Spinal cord (tissue), 10 donors: ENCODE data around the gene RRP8. TPM values are rescaled to one million over a fixed set of nuclear protein-coding genes. Genes with fewer than 3 reads are reported as not detected.
A peak's percentile ranks its signal among the peaks of the same experiment; 100 is the strongest.

ENCODE experiments used
- DNase-seq, 6 donors: peaks; one replicate each; pipeline versions ENCODE4 v3.0.0 to v3.0.0-alpha.2; 2013 to 2015; ENCODE audit warnings: low spot score in 6 of 6, low read depth in 4 of 6
- H3K27ac ChIP-seq: one replicate; pipeline ENCODE4 v1.5.1; 2013; ENCODE audit warnings: low read depth, low read length, control low read depth
- H3K27me3 ChIP-seq: one replicate; pipeline ENCODE4 v1.6.1; 2013; ENCODE audit warnings: low read length; ENCODE audit not compliant: control insufficient read depth, insufficient read depth
- H3K36me3 ChIP-seq: one replicate; pipeline ENCODE4 v1.6.1; 2013; ENCODE audit warnings: low read length; ENCODE audit not compliant: control insufficient read depth, insufficient read depth
- H3K4me1 ChIP-seq: one replicate; pipeline ENCODE4 v1.6.1; 2013; ENCODE audit warnings: low read length; ENCODE audit not compliant: control insufficient read depth, insufficient read depth
- H3K4me3 ChIP-seq: one replicate; pipeline ENCODE4 v1.5.1; 2013; ENCODE audit warnings: low read depth, low read length, control low read depth
- H3K9me3 ChIP-seq: one replicate; pipeline ENCODE4 v1.6.1; 2013; ENCODE audit warnings: low read length; ENCODE audit not compliant: control insufficient read depth, insufficient read depth
- WGBS: methylation state at CpG from one replicate; pipeline ENCODE4 v1.1.5; 2013; ENCODE audit warnings: missing lambda C conversion rate; ENCODE audit not compliant: insufficient coverage; 5-methylcytosine and 5-hydroxymethylcytosine counted together
- polyA plus RNA-seq, 2 donors: library from polyadenylated mRNA; unstranded; fragments of 120-200 nt; gene quantifications; one replicate each; pipeline ENCODE4 v1.2.1, GENCODE V29; 2013; ENCODE audit not compliant: insufficient read length in 2 of 2
- total RNA-seq, 2 donors: library from RNA; depleted of rRNA in 1 of 2; stranded (reverse); fragments of 120-200 nt in 1 of 2; fragments of >200 nt in 1 of 2; gene quantifications; one replicate each; pipeline versions ENCODE4 v1.2.3 to v1.2.4, GENCODE V29; 2013 to 2014
- donor health status: healthy.

The RRP8 gene
- total and polyA plus RNA-seq, 4 donors: 11.6 to 24.5 (median 17.0) TPM

GRCh38 chr11:6602096-6602940 is 1.1 kb downstream of the RRP8 start:
- whole genome bisulfite sequencing: 21% methylated on average over 2 of the region's 7 CpGs

GRCh38 chr11:6601041-6601461 is 2.4 kb downstream of the RRP8 start:
- H3K27ac ChIP-seq: no peak overlapping the region

More at GRCh38 chr11:6602096-6602940, 1.1 kb downstream of the RRP8 start:
- H3K4me3 ChIP-seq: peak overlapping the region; percentile 90
- no peaks in the 10 kb centered on the region for H3K27me3 ChIP-seq
- H3K36me3 ChIP-seq: peaks cover 38% of the 10 kb centered on the region
- DNase-seq: no peak
- H3K9me3 ChIP-seq: no peaks in the 10 kb centered on the region
- peaks cover 31% of the 10 kb centered on the region for H3K4me1 ChIP-seq
- H3K27ac ChIP-seq: no peak overlapping the region

GRCh38 chr11:6599881-6600390 is 3.5 kb downstream of the RRP8 start:
- DNase-seq: no peak
- H3K4me1 ChIP-seq: peaks cover 13% of the 10 kb centered on the region
- H3K27me3 ChIP-seq: no peaks in the 10 kb centered on the region
- 93% methylated on average over 2 of the region's 2 CpGs for whole genome bisulfite sequencing
- H3K9me3 ChIP-seq: no peaks in the 10 kb centered on the region
- no peak overlapping the region for H3K27ac ChIP-seq
- H3K4me3 ChIP-seq: no peak overlapping the region
- H3K36me3 ChIP-seq: peaks cover 38% of the 10 kb centered on the region

More at GRCh38 chr11:6601041-6601461, 2.4 kb downstream of the RRP8 start:
- peaks cover 38% of the 10 kb centered on the region for H3K36me3 ChIP-seq
- H3K27me3 ChIP-seq: no peaks in the 10 kb centered on the region
- no peaks in the 10 kb centered on the region for H3K9me3 ChIP-seq
- peaks cover 23% of the 10 kb centered on the region for H3K4me1 ChIP-seq
- DNase-seq: no peak
- no peak overlapping the region for H3K4me3 ChIP-seq
- over 99% methylated on average over 13 of the region's 13 CpGs for WGBS

GRCh38 chr11:6599449-6599848 is 4.0 kb downstream of the RRP8 start:
- no peak overlapping the region for H3K27ac ChIP-seq
- WGBS: 85% methylated on average over 1 of the region's 1 CpG
- peaks cover 13% of the 10 kb centered on the region for H3K4me1 ChIP-seq
- H3K9me3 ChIP-seq: no peaks in the 10 kb centered on the region
- H3K36me3 ChIP-seq: peaks cover 39% of the 10 kb centered on the region
- DNase-seq: no peak
- H3K27me3 ChIP-seq: no peaks in the 10 kb centered on the region
- no peak overlapping the region for H3K4me3 ChIP-seq

GRCh38 chr11:6598555-6598954 is 4.9 kb downstream of the RRP8 start:
- H3K9me3 ChIP-seq: no peaks in the 10 kb centered on the region
- WGBS: 94% methylated on average over 3 of the region's 3 CpGs
- peaks cover 13% of the 10 kb centered on the region for H3K4me1 ChIP-seq
- H3K27ac ChIP-seq: no peak overlapping the region
- peaks cover 43% of the 10 kb centered on the region for H3K36me3 ChIP-seq
- no peaks in the 10 kb centered on the region for H3K27me3 ChIP-seq
- H3K4me3 ChIP-seq: no peak overlapping the region
- no peak for DNase-seq

GRCh38 chr11:6596239-6596877 is 7.1 kb downstream of the RRP8 start:
- peak overlapping the region; percentile 29 for H3K27ac ChIP-seq
- WGBS: 23% methylated on average over 5 of the region's 5 CpGs
- H3K4me3 ChIP-seq: no peak overlapping the region
- no peaks in the 10 kb centered on the region for H3K9me3 ChIP-seq
- H3K4me1 ChIP-seq: peaks cover 5% of the 10 kb centered on the region
- no peaks in the 10 kb centered on the region for H3K27me3 ChIP-seq
- peak in 2 of 6 donors; percentile 72 to 78 for DNase-seq
- peaks cover 42% of the 10 kb centered on the region for H3K36me3 ChIP-seq

- H3K27ac ChIP-seq: no peak overlapping the region
- WGBS: 92% methylated on average over 3 of the region's 3 CpGs
Observed at GRCh38 chr11:6594142-6594768, 9.2 kb downstream of the RRP8 start.

GRCh38 chr11:6588018-6588417 is 15.4 kb downstream of the RRP8 start:
- Histone ChIP-seq H3K4me3 (no peak overlapping the region), H3K27me3 (no peaks in the 10 kb centered on the region), H3K27ac (no peak overlapping the region), H3K36me3 (peaks cover 14% of the 10 kb centered on the region), H3K9me3 (peaks cover 7% of the 10 kb centered on the region), H3K4me1 (peaks cover 15% of the 10 kb centered on the region)
- no CpG with 5 or more reads among the region's 1 CpG for WGBS
- DNase-seq: no peak

More at GRCh38 chr11:6594142-6594768, 9.2 kb downstream of the RRP8 start:
- Histone ChIP-seq H3K9me3 (no peaks in the 10 kb centered on the region), H3K27me3 (no peaks in the 10 kb centered on the region), H3K4me3 (no peak overlapping the region), H3K36me3 (peaks cover 22% of the 10 kb centered on the region), H3K4me1 (peaks cover 5% of the 10 kb centered on the region)
- no peak for DNase-seq

- Histone ChIP-seq H3K27ac (peak overlapping the region; percentile 47), H3K36me3 (peaks cover 13% of the 10 kb centered on the region), H3K27me3 (no peaks in the 10 kb centered on the region), H3K9me3 (peaks cover 7% of the 10 kb centered on the region), H3K4me1 (peaks cover 15% of the 10 kb centered on the region), H3K4me3 (no peak overlapping the region)
- WGBS: 62% methylated on average over 5 of the region's 11 CpGs
- peak in 2 of 6 donors; percentile 52 to 84 for DNase-seq
Observed at GRCh38 chr11:6587360-6587953, 16.0 kb downstream of the RRP8 start.
